Lower leg skin (tissue), 3 donors: ENCODE data around the gene CBLN3.

Experiments used
- CTCF ChIP-seq, 3 donors: fragments of 450-650 bp; IDR thresholded peaks; one replicate each; pipeline ENCODE4 v1.5.1; 2016; ENCODE audit warnings: antibody characterized with exemption in 3 of 3, mild to moderate bottlenecking in 3 of 3, moderate library complexity in 2 of 3
- POLR2A ChIP-seq, 2 donors: fragments of 450-650 bp; IDR thresholded peaks; one replicate each; pipeline ENCODE4 v1.6.1; 2016 to 2017; ENCODE audit warnings: antibody characterized with exemption in 2 of 2, mild to moderate bottlenecking in 1 of 2, moderate library complexity in 1 of 2

- TF ChIP-seq CTCF (IDR thresholded peaks at IDR 0.05): no peak
- TF ChIP-seq POLR2A (IDR thresholded peaks at IDR 0.05): no peak
These were observed 49.3 kb downstream of the CBLN3 start for GRCh38 chr14:24379907-24380730.
